ENCODE results near the gene C3orf20. TPM values are rescaled to one million over a fixed set of nuclear protein-coding genes. Genes with fewer than 3 reads are reported as not detected.

Gene C3orf20
- total RNA-seq, 4 donors from 2014 or later, result 0.11 to 0.46 TPM; not detected in 2

DNA sequence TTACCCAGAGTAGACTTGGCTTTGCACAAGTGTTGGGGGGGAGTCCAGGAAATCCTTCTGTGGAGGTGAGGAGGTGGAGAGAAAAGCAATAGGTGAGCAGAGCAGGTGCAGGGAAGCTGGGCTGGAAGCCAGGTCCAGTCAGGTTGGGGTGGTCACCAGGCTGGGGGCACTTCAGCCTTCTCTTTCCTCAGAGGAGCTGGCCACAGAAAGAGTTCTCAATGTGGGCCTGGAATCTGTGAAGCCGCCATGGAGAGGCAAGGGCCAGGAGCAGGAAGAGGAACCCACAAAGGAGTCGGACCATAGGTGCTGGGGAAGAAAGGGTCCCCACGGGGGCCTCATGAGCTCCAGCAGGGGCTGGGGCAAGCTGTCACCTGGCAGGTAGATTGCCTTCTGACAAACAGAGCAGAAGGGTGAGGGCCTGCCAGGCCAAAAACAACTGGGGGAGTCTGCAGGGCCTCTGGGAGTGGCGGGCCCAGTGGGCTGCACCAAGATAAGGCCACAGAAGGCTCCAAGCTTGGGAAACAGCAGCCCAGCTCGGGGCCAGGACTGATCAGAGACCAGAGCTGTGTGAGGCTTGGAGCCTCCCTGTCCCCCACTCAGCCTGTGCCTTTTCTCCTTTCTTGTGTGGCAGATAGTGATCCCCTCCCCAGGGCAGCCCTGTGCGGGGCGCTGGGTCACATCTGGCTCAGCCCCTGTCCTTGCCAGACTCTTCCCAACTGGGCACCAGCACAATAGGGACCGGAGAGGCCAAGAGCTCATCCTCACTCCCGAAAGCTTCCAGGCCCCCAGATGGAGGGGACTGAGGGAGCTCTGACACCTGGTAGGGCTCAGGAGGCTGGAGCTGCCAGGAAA lies 90.9 kb downstream of the C3orf20 start:
- H3K9me3 ChIP-seq, result no peaks in the 10 kb centered on the region
- no peak overlapping the region for H3K27ac ChIP-seq
- DNase-seq (no peak), ATAC-seq (no peak)
- intact Hi-C loops (cut with DNase I; ENCODE audit: low total_unique reads), result no loop called here
- in situ Hi-C loops (cut with MboI; ENCODE audit: low sequenced_read_pairs in 4 of 4), result no loop called here
- no peak overlapping the region for H3K4me3 ChIP-seq
- H3K36me3 ChIP-seq, result no peaks in the 10 kb centered on the region
- H3K27me3 ChIP-seq, result no peaks in the 10 kb centered on the region
- no peak for TF ChIP-seq POLR2A (IDR thresholded peaks at IDR 0.05)
- TF ChIP-seq CTCF (IDR thresholded peaks at IDR 0.05 in 4 of 5, conservative IDR thresholded peaks at IDR 0.05 in 1 of 5), result no peak
- no peaks in the 10 kb centered on the region for H3K4me1 ChIP-seq

- H3K27me3 ChIP-seq, result no peaks in the 10 kb centered on the region
- DNase-seq, result no peak
- ATAC-seq, result no peak
- H3K27ac ChIP-seq, result no peak overlapping the region
- no peaks in the 10 kb centered on the region for H3K4me1 ChIP-seq
- H3K4me3 ChIP-seq, result no peak overlapping the region
- intact Hi-C loops (cut with DNase I; ENCODE audit: low total_unique reads) (no loop called here), in situ Hi-C loops (cut with MboI; ENCODE audit: low sequenced_read_pairs in 4 of 4) (no loop called here)
- H3K36me3 ChIP-seq, result no peaks in the 10 kb centered on the region
- H3K9me3 ChIP-seq, result no peaks in the 10 kb centered on the region
- no peak for TF ChIP-seq CTCF (IDR thresholded peaks at IDR 0.05 in 4 of 5, conservative IDR thresholded peaks at IDR 0.05 in 1 of 5)
- TF ChIP-seq POLR2A (IDR thresholded peaks at IDR 0.05), result no peak
These were observed 91.7 kb downstream of the C3orf20 start for GRCh38 chr3:14766428-14767244.

DNA sequence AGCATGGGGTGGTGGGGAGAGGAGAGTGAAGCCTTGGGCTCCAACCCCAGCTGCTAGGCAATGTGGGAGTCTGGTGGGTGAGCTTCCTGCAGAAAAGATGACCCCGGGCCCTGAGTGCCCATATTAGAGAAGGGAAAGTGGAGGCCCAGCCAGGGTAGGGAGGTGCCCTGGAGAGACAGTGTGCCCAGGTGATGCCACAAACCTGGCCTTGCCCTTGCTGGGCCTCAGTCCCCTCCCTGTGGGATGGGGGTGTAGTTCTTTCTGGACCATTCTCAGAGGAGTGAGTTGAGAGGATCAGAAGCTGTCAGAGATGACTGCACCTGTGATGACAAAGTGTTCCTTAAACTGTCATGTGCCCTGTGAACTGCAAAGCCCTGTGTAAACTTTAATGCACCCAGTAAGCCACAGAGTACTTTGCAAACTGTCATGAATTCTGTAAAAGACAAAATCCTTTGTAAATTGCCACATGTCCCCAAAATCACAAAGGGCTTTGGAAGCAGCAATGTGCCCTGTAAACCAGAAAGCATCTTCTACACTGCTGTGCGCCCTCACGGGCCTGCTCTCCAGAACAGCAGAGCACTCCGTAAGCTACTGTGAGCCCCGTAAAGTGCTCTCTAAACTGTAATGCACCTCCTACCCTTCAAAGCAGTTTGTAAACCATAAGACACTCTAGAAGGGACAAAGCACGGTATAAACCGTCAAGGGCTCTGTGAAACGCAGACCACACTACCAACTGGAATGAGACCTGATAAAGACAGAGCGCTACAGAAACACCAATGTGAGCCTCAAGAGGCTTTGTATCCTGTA lies 92.5 kb downstream of the C3orf20 start:
- in situ Hi-C loops (cut with MboI; ENCODE audit: low sequenced_read_pairs in 4 of 4) (no loop called here), intact Hi-C loops (cut with DNase I; ENCODE audit: low total_unique reads) (no loop called here)
- Histone ChIP-seq H3K27ac (no peak overlapping the region), H3K4me1 (no peaks in the 10 kb centered on the region), H3K9me3 (no peaks in the 10 kb centered on the region), H3K27me3 (no peaks in the 10 kb centered on the region), H3K4me3 (no peak overlapping the region), H3K36me3 (no peaks in the 10 kb centered on the region)
- DNase-seq (no peak), ATAC-seq (no peak)
- no peak for TF ChIP-seq POLR2A (IDR thresholded peaks at IDR 0.05)
- TF ChIP-seq CTCF (IDR thresholded peaks at IDR 0.05 in 4 of 5, conservative IDR thresholded peaks at IDR 0.05 in 1 of 5), result no peak

GRCh38 chr3:14768182-14768790 lies 93.3 kb downstream of the C3orf20 start:
- no peak overlapping the region for H3K27ac ChIP-seq
- no peak overlapping the region for H3K4me3 ChIP-seq
- in situ Hi-C loops (cut with MboI; ENCODE audit: low sequenced_read_pairs in 4 of 4) (no loop called here), intact Hi-C loops (cut with DNase I; ENCODE audit: low total_unique reads) (no loop called here)
- no peaks in the 10 kb centered on the region for H3K4me1 ChIP-seq
- no peaks in the 10 kb centered on the region for H3K36me3 ChIP-seq
- H3K27me3 ChIP-seq, result no peaks in the 10 kb centered on the region
- ATAC-seq (no peak), DNase-seq (no peak)
- H3K9me3 ChIP-seq, result no peaks in the 10 kb centered on the region
- no peak for TF ChIP-seq CTCF (IDR thresholded peaks at IDR 0.05 in 4 of 5, conservative IDR thresholded peaks at IDR 0.05 in 1 of 5)
- no peak for TF ChIP-seq POLR2A (IDR thresholded peaks at IDR 0.05)

All from gastrocnemius medialis (tissue), 4 donors.